Stimulated activated CD4-positive, alpha-beta T cell treated with anti-CD3 and anti-CD28 coated beads, TNF-alpha, amount 100 ng/mL, for 24 hours (primary cell): Measurements from ENCODE around the gene LRP1B.
"Not testable (repeated sequence)": the region's sequence is repeated elsewhere in the genome, so short reads cannot be mapped to it uniquely, and the experiment has no call there.

Source experiments
- DNase-seq, 3 experiments: peaks; one replicate each; pipeline ENCODE4 v3.0.0-alpha.2; 2020; ENCODE audit warnings: low read depth in 3 of 3

LRP1B gene

DNA sequence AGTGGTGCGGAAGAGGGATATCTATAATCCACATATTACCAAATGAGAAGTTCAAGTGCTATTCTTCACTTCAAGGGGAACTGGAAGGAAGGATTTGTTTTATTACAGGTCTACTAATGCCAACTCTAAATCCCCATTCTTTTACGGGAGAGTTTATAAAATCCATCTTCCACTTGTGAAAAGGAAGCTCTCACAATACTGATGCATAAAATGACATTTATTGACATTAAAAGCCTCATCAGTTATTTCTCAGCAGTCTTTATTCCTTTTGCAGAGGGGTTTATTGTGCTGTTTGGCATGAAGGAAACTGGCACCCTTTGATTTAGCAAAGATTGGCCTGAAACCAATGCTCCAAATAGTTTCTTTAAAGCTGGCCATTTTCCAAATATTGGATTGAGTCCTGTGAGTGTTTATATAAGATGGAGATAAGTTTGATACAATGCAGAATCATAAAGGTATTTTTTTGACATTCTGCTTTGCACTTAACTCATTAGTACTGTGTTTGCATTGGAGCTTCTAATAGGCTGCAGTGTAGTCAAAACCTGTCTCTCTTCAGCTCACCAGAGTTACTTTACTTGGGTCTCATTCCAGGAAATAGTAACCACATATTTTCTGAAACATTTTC, 26.6 kb downstream of the LRP1B start:
- DNase-seq: no peak

DNA sequence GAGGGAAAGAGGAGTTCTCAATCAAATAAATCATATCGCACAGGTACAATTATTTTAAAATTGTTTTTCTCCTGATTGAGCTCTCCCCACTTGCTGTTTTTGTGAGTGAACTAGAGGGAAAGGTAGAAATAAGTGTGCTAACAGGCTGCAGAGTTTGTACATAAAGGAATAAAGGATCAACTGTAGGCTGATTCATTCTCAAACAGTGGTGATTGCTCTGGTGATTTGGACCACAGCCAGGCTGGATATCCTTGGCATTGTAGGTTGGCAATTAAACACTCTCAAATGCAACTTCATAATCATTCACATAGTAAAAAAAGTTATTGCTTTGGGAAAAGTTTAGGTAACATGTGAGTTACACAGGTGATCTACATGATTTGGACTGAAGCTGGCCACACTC, 29.8 kb downstream of the LRP1B start:
- DNase-seq: no peak

DNA sequence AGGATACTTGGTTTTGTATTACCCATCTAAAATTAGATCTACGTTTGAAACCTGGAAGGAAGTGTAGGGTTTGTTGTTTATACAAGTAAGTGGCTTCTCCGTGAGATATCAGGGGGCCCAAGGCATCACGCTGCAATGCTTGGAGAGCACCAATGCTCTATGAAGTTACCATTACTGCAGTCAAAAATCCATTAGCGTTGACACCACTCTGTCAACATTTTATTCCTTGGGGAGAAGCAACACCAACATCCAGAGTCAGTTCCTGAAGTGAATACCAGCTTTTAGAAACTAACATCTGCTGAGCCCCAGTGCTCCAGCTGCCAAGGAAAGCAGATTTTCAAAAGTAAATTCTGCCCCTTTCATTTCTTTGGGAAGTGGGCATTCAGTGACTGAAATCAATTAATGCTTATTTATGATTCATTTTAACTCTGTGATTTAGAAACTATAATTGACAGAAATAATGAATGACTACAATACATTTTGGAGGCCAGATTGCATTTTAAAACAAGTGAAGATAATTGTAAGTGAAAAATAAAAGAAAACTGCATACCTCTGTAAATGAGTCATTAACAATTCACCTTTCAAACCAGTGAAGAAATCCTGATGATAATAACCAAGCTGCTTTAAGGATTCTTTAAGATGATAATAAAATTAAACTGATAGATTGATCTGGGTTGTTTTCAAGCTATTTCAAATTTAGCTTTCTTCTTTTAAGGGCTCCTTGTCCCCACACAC, 30.5 kb downstream of the LRP1B start:
- no peak for DNase-seq

DNA sequence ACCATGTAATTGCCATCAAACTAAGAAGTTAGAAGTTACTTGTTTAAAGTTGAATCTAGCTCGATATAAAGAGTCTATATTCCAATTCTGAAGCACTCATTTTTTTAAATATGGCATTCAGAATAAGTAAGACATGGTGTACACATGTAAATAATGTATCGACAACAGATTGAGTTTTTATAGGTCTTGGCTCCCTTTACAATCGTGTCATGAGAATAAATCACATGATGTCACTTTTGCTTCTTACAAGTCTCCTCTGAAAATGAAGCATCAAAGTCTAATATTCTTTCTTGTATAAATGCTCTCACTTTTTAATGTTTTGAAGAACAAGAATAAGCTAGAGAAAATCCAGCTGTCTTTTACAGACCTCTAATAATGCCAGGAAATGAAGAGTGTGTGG, 33.1 kb downstream of the LRP1B start:
- no peak for DNase-seq

DNA sequence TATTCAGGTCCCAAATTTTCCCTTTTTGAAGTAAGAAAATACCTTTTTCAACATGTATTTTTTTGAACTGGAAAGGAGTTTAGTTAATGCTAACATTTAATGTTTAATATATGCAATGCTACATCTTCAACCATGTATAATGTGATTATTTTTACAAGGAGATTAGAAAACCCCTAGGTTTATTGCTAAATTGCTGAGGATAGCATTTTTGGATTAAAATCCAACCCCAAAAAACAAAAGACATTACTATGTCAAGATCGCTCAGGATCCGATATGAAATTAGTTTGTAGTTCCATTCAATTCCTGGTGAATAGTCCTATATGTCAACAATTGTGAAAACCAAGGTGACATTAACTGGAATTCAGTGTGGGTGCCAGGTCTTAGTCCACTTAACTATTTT, 35.2 kb downstream of the LRP1B start:
- DNase-seq: no peak

DNA sequence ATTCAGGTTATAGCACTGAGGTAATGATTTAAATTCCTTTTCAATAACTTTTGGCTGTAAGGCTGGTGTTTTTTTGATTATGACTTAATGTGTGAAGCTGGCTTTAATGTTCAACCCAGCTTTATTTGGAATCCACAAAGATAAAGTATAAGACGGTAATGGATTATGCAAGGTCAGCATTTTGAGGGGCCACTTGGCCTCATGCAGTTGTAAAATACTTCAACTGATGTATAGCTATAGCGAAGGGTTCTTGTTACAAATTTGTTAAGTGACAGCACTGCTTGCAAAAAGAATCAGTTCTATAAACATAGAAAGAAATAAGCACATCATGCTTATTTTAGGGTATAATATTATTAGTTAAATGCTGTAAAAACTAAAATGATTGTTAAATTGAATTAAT, 36.6 kb downstream of the LRP1B start:
- DNase-seq: no peak

DNA sequence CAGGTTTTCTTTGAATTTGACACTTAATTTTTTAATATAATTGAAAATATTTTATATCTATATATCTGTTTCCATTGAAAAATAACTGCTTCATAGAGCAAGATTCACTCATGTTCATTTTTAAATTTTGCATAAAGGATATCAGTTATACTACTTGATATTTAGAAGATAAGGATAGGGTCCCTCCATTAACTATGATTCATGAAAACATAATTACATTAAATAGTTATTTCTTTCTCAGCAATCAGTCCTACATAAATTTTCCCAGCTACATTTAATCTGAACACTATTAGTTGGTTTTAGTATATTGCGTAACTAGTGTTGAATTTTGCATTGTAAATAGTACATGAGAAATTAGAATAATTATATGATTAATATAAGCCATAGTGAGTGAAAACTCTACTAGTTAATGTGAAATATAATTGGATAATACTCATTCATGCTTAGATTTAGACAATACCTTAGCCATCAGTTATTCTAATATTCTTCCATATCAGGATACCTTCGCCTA, 42.7 kb downstream of the LRP1B start:
- no peak for DNase-seq

DNA sequence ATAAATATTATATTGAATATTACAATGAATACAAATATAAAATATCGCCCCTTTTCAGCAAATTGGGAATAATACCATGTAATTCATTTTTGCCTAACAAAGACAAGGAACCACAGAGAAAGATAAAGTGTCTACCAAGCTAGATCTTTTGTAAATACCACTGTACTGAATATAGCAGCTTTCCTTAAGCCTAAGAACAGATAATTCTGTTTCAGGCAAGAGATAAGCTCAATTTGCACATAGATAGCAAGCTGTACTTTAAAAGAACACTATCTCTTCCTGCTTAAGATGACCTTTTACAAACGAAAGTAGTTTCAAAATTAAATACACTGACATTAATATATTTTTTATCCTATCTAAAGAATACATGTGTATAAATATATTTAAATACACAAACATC, 43.2 kb downstream of the LRP1B start:
- not testable (repeated sequence) for DNase-seq

DNA sequence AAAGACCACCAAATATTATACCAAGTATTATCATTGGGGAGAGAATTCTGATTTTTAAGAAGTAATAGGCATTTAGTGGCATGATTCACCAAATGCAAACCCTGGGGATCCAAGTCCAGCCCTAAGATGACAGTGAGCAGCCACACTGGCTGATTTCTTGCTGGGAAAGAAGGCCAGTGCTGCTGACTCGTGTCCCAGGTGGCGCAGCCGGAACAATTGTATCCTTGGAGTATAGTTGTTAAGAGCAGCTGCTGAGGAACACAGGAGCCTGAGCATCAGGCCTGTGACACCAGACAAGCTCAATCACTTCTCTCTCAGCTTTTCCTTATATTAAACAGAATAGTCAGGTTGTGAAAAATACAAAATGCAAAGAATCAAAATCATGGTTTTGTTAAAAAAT, 48.4 kb downstream of the LRP1B start:
- DNase-seq: no peak

DNA sequence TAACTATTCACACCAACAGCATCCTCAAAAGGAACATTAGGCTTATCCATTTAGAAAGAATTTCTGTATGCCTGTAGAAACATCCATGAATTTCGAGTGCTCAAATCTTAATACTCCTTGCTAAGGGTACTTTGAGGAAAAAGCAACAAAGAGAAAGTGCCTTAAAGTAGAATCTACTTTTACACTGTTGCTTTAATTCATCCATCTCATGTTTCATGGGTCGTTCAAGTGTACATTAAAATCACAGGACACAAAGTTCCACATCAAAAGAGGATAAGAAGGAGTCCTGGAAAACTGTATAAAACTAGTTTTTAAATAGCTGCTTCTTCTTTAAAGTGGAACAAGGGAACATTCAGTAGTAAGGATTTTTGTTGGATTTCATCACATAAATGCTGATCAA, 54.5 kb downstream of the LRP1B start:
- DNase-seq: no peak

DNA sequence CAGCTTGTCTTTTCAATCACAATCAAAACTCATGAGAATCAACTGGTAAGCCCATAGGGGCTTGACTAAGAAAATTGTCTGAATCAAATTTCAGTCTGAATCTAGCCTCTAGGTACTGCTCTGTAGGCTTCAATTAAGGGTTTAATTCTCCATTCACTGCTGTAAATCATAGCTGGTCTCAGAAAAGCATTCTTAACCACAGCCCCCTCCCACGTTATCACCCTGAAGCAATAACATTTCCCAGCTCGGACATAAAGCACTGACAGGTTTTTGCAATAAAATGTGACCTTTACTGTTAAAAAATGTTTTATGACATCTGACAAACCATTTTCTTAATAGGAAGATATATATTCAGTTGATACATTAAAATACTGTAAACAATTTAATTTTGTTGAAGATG, 55.0 kb downstream of the LRP1B start:
- DNase-seq: no peak

DNA sequence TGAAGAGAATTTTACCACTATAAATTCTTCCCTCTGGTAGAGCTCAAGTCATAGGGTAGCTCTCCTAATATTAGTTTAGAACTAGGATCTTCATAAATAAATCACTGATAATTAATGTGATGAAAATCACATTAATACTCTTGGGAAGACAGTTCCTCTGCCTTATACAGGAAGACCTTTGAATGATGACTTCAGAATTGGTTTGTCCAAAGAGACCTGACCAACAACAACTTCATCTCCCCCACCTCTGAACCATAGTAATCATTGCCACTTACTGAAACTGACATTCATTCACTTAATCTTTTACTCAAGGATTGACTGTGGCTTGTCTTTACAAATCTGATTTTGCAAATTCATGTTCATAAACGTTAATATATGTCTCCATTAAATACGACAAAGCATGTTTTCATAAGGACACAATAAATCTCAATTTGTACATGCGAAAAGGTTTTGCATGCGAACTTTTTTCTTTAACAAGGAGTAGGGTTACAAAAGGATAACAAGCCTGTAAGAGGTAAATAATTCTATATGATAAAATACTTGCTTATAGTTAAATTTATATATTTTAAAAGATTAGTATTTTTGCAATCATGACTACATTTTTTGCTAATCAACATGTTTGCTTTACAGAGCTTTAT, 61.4 kb downstream of the LRP1B start:
- DNase-seq: no peak

DNA sequence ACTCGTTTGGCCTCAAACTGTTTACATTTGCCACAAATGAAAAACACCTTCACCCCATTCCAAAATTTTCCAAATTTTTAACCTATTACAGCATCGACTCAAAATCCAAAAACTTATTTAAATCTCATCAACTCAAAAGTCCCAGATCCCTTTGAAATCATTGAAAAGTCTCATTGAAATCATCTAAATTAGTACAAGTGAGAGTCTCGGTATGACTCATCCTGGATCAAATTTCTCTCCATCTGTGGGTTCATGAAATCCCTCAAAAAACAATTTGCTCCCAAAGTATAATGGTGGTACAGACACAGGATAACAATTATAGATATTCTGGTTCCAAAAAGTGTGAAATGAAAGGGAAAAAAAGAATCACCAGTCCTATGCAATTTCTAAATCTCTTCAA, 65.1 kb downstream of the LRP1B start:
- no peak for DNase-seq

DNA sequence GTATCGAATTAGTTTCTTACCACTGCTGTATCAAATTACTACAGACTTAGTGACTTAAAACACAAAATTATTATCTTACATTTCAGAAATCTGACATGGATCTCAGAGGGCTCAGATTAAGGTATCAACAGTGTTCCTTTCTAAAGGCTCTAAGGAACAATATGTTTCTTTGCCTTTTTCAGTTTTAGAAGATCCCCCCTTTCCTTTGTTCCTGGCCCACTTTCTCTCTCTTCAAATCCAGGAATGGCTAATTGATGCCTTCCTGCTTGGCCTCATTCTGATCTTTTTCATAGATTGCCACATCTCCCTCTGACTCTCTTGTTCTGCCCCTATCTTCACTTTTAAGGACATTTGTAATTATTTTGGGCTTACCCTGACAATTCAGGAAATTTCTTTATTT, 65.7 kb downstream of the LRP1B start:
- DNase-seq: no peak

DNA sequence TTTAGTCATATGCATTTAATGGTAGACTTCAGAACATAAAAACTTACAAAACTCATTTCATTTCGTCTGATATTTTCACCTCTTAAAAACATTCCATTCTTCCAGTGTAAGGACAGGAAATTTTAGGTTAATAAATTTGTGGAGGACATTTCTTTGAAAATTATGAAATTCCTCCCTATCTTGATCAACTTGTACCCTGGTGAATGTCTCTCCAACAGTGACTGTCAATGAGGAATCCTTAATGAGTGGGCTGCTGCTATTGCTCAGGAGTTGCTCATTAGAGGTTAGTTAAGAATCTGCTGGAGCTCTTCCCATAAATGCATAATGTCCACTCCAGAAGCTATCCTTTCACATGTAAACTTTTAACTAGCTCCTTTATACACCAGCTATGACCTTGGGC, 69.1 kb downstream of the LRP1B start:
- no peak for DNase-seq

DNA sequence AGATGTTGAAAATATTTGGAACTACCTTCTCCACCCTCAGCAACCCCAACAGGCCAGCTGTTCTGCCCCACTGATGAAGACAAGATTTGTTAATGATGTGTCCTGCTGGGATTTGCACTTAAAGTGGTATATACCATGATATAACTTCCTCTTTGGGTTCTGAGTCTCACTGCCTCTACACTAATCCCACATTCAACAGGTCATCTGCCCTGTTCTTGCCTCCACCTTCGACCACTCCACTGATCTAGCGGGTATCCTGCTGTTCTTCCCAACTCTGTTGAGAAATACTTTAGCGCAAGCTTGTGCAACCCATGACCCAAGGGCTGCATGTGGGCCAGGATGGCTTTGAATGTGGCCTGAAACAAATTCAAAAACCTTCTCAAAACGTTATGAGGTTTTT, 72.7 kb downstream of the LRP1B start:
- DNase-seq: no peak

DNA sequence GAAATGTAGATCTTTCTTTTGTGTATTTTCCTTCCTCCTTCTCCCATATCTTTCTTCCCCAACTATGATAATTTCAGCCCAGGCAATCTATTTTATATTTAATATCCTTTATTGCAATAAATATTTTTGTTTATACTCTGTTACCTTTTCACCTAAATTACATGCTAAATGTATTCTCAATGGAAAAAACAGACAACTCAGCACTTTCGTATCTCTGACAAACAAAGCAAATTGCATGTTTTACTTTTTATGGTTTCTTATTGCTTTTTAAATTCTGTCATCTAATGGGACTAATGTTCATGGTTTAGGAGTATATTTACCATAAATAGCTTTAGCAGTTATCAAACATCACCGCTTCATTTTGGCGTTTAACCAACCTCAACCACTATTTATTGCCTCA, 74.0 kb downstream of the LRP1B start:
- no peak for DNase-seq

DNA sequence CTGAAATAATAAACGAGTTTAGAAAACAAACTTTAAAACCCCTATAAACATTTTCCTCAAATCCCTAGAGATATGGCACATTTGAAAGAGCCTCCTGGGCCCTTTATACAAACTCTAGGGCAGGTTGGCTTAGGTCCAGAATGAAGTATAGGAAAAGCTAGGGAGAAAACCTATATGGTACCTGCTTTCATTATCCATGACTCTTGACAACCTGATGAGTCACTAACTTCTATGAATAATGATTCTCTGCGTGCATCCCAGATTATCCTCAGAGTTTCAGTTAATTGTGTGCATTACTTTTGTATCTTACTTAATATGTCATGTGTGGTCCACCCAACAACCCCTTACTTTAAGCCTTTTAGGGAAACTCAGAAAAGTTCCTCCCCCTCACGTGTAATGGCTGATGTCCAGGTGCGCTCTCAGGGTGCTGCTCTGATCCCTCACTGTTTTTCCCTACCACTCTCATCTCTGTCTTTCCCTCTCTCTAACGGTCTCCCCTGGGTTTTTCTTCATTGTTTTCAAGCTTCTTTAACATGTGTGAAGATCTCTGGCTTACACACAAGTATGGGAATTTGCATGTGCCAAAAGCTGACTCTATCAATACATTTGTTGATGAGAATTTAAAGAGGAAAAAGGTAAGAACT, 78.5 kb downstream of the LRP1B start:
- DNase-seq: no peak

DNA sequence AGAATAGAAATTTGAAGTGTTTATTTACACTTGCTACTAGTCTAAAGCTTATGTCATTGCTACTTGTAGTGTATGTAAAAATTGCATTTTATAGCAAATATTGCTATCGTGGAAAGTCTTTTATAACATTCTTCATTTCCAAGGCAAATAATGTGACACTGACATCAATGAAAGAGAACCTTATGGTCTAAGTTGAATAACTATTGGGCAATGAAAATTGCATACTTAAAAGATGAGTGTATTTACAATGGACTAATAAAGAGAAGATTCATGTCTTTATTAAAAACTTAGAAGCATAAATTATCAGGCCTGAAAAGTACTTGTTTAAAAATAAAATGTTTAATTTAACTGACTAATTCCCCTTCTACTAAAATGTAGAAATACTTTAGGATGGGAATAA, 82.2 kb downstream of the LRP1B start:
- no peak for DNase-seq

DNA sequence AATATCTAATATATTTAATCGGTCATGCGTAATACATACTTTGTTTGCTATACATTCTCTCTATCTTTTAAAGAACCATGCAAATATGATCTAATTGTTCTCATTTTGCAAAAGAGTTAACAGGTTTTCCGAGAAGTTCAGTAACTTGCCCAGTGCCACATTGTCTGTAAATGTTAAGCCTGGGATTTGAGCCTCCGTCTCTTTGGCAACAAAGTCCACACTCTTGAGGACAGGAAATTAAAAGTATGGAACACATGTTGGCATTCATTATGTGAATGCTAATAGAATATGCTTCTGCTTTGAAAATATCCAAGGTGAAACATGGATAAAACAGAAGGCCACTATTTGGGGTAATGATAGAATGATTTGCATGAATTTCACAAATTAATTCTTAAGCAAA, 85.2 kb downstream of the LRP1B start:
- DNase-seq: no peak

DNA sequence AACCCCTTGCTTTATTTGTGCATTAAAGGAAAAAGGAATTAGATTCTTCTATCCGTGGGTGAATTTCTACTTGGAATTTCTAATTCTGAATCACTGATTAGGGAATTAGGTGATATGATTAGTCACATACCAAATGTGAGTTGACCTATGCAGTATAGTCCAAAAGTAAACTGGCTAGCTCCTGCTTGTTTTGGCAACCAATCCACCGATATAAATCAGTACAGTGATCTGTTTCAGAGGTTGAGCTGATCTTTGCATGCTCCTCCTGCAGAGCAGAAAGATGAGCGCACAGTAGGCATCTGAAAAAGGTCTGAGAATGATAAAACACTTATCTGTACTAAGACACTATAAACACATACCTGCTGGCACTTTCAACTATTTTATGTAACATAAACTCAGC, 86.6 kb downstream of the LRP1B start:
- DNase-seq: no peak

DNA sequence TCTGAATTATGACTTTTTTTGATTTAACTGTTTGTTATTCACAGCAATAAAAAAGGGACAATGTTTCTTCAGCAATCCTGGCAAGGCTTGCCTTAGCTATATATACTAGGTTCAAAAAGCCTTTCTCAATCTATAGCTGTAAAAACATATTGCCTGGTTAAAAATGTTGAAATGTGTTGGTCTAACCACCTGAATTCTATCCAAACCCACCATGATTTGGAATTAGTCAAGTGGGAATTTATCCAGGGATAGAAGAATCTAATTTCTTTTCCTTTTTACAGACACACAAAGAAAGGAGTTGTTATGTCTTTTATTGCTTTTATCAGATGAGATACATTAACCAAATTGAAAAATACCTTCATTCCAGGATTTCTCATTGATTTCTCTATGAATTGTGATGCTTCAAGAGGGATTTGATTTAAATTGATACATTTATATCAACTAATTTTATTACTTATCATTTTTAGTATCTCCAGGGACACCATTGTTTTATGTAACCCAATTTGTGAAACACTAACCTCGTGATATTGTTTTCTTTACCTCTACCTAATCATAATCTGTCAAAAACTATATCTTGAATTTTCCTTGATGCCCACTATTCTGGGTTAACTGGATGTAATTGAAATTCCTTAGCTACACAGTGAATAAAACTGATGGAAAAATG, 88.1 kb downstream of the LRP1B start:
- DNase-seq: no peak
